Measurements from ENCODE around the gene CASP9.
"Not testable (repeated sequence)": the region's sequence is repeated elsewhere in the genome, so short reads cannot be mapped to it uniquely, and the experiment has no call there.

Gene CASP9

DNA sequence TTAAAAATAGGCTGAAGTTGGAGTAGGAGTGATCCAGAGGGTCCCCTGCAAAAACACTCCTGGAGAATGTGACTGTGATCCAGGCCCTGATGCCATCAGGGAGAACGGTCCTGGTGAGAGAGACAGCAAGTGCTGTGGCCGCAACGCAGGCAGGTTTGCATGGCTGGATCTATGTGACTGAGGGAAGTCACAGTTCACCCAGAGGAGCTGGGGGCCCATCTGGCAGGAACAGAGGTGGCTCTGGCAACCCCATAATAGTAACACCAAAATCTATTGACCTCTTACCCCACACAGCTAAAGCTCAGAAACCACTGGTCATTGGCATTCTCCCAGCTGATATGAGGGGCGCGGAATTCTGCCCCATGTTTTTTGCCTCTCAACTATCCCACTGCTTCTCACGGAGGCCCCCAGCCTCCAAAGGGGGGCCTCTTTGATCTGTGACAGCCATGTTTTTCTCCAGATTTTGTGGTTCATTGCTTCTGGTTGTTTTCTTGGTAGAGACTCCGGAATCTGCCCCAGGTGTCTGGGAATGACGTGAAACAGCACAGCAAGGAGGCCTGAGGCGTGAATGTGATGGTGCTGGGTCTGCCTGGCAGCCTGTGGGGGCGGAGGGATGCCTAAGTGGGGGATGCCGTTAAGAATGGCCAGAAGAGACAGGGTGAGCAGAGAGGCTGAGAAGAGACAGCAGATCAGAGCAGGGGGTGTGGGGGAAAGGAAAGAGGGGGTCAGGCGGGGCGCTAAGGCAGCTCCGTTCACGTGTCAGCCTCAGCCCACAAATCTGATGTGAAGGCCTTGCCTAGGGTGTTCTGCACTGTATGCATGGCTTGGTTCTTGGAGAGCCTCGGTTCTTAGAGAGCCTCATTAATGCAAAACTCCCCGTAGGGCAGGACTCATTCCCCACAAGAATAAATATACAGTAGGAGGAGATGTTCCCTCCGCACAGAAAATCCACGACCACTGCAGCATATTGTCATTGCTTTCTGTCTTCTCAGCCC lies 23.5 kb downstream of the CASP9 start:
- no peak for DNase-seq (ENCODE audit: low read depth in 2 of 2)

DNA sequence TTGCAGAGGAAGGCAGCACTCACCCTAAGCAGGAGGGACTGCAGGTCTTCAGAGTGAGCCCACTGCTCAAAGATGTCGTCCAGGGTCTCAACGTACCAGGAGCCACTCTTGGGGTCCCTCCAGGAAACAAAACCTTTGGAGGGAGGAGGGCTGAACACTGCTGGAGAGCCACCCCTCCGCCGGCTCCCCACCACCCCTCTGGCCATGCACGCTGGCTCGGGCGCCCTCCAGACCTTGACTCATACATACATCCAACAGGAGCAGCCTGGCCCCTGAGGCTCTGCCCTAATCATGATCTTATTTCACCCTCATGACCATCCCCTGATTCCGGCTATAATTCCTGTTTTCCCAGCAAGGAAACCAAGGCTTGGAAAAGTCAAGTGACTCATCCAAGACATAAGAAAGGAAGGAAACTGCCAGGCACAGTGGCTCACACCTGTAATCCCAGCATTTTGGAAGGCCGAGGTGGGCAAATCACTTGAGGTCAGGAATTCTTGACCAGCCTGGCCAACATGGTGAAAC lies 30.1 kb downstream of the CASP9 start:
- DNase-seq (ENCODE audit: low read depth in 2 of 2) = no peak

DNA sequence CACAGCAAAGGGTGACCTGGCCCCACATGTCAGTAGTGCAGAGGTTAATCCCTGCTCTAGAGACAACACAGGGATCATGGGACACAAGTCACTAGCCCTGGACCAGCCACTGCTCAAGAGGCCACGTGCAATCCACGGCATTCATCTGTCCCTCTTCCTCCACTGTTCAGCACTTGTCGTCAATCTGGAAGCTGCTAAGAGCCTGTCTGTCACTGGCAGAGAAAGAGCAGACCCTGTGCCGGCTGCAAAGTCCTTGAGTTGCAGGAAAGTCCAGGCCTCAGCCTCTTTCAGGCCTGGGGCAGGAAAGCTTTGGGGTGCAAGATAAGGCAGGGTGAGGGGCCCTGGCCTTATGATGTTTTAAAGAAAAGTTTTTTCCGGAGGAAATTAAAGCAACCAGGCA lies 31.4 kb downstream of the CASP9 start:
- DNase-seq (ENCODE audit: low read depth in 2 of 2) = no peak

DNA sequence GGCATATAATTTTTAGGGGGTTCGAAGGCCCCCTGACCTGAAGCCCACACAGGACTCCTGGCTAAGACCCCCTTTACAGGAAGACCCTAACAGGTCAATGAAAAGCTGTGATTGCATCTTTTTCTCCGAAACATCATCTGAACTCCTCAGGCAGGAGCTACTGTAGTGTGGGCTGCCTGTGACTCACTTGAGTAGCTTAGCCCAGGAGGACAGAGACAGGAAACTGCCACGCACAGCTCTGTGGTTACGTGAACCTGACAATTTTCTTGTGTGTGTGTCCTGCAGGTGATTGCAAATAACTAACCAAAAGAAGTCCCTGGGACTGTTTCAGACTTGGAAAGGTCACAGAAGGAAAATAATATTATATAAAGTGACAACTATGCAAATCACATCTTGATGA lies 33.0 kb downstream of the CASP9 start:
- DNase-seq (ENCODE audit: low read depth in 2 of 2) = not testable (repeated sequence)

DNA sequence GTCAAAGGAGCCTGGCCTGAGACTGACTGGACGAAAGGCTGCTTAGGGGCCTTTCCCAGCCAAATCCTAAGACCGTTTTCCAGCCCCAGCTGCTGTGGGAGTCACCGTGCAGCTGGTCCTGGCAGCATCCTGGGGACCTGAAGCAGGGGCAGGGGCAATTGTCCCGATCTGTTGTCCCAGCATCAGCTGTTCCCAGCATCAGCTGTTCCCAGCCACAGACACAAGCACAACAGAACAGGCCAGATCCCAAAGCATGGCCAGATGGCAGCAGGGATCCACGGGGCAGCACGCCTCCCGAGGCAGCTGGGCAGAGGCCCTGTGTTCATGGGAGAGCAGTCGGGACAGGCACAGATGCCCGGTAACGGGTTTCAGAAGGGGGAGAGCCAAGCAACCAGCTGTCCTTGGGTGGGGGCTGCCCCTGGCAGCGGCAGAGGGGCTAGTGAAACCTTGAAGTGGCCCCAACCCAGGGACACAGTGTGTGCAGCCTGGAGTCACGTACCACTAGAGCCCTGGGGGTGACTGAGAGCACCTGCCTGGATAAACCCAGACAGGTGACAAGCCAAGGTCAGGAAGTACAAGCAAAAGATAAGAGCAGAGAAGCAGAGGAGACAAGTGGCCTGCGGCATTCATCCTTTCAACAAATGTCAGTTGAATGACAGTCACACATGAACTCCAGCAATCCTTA lies 34.8 kb downstream of the CASP9 start:
- DNase-seq (ENCODE audit: low read depth in 2 of 2) = no peak

DNA sequence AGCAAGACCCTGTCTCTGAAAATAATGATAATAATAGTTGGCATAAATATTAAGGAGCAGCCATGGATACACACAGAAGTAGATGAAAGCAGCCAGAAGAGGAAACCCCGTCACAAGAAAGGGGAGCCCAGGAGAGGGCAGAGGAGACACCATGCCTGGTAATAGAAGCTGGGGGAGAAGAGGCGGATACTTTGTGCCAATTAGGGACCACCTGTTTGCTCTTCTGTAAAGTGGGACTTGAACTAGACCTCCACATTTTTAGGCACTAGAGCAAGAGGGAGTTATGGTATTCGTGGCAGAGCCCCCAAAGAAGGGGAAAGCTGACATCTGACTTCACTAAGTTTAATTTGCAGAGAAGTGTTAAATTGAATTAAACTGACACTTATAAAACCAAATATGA lies 35.6 kb downstream of the CASP9 start:
- DNase-seq (ENCODE audit: low read depth in 2 of 2) = no peak

DNA sequence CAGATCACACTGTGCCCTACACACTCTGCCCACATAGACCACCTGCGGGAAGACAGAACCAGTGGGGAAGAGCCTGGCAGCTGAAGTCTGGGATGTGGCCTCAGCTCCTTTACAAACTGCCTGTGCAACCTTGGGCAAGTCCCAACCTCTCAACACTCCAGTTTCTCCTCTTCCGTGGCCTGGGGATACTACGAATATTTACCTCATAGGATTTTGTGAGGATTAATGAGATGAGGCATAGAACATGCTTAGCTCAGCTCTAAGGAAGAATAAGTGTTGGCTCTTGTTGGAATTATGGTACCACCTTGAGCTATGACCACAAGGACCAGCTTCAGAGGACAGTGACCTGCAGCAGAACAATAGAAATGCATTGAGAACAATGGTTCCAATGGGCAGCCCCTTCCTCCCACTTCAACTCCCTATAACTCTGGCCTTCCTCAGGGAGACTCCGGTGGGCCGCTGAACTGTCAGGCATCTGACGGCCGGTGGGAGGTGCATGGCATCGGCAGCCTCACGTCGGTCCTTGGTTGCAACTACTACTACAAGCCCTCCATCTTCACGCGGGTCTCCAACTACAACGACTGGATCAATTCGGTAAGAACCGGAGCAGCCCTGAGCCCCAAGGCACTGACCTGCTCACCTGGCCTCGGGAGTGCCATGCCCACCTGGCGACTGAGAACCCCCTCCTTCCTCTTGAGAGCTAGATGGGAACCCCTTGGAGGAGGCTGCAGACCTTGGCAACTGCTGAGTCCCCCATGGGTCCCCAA lies 37.0 kb downstream of the CASP9 start:
- not testable (repeated sequence) for DNase-seq (ENCODE audit: low read depth in 2 of 2)

DNA sequence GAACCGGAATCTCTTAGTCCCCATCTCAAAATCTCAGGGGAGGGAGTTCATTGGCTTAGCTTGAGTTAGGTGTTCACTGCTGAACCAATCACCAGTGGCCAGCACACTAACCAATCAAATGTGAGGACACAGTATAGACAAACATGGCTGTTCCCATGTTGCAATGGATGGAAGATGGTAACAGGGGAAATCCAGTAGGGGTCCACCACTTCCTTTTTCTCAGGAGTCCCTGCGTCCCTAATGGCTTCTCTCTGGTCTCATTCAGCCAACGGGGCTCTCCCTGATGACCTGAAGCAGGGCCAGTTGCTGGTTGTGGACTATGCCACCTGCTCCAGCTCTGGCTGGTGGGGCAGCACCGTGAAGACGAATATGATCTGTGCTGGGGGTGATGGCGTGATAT lies 38.4 kb downstream of the CASP9 start:
- no peak for DNase-seq (ENCODE audit: low read depth in 2 of 2)

DNA sequence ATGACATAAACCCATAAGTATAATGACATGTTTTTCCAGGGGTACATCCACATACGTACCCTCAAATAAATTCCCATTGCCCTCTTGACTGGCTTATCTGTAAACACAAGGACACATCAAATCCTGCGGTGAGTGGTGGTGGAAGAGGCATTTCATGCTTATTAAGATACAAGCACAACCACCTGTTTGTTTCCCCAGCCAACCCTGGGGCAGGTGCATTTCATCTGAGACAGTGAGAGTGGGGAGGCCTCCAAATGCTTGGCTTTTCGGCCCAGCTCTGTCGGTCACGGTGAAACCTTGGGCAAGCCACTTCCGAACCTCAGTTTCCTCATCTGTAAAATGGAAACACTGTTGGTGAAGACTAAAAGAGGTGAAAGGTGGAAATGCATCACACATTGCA lies 39.6 kb downstream of the CASP9 start:
- not testable (repeated sequence) for DNase-seq (ENCODE audit: low read depth in 2 of 2)

DNA sequence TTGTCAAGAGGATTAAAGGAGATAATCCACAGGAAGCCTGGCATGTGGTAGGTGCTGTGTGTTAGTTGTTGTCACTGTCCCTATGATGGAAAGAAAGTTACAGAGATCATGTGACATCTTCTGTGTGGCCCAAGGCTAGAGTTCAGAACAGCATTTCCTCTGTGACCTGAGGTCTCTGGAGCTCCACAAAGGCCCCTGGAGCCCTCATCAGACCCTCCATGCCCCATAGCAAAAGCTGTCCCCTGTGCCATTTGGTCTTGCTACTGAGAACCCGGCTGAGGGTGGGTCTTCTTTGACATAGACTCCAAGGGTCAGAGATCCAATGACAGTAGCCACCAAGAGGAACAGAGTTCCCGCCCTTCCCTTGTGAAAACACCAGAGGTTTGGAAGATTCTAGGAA lies 40.0 kb downstream of the CASP9 start:
- no peak for DNase-seq (ENCODE audit: low read depth in 2 of 2)

DNA sequence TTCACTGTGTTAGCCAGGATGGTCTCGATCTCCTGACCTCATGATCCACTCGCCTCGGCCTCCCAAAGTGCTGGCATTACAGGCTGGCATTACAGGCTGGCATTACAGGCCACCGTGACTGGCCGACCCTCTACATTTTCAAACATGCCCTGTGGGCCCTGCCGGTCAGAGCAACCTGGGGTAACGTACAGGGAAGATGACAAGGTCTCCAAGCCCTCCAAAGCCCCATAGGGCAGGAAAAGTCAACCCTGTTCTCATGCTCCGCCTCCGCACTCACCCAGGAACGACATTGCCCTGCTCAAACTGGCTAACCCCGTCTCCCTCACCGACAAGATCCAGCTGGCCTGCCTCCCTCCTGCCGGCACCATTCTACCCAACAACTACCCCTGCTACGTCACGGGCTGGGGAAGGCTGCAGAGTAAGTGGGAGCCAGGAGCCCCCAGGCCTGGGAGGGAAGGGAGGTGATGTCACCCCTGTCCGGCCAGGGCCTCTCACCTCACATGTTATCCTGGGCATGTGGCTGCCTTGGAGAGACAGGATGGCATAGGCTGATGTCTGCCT lies 41.0 kb downstream of the CASP9 start:
- not testable (repeated sequence) for DNase-seq (ENCODE audit: low read depth in 2 of 2)

DNA sequence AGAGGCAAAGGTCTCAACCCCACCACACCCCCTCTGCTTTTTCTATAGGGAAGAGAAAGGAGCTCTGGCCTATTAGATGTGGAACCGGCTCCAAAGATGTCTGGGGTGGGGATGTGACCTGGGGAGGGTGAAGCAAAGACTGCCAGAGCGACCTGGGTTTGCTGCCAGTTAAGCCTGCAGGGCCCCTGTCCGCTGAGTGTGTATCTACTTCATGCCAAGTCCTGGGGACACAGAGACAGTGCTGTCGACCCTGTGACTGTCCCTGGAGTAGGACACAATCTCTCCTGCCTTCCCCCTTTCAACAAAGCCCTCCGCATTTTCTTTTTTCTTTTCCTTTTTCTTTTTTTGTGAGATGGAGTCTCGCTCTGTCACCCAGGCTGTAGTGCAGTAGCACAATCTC lies 41.6 kb downstream of the CASP9 start:
- DNase-seq (ENCODE audit: low read depth in 2 of 2) = not testable (repeated sequence)

DNA sequence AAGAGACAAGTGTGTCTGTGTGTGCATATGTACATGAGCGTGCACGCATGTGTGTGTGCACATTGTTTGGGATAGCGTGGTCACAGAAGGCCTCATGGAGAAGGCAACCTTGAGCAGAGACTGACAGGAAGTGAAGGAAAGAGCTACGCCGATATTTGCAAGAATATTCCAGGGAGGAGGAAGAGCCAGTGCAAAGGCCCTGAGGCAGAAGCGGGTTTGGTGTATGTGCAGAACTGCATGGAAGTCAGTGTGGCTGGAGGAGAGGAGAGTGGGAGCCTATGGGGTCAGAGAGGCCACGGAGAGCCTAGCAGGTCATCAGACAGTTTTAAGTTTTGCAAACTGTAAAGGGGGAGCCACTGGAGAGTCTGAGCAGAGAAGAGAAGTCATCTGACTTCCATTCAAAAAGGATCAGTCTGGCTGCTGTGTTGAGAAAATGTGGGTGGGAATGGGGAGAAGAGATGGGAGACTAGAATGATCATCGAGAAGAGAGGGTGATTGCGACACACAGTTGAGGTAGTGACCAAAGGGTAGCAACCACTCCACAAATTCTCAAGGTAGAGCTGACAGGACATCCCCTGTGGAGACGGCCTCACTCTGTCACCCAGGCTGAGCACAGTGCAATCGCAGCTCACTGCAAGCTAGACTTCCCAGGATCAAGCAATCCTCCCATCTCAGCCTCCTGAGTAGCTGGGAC lies 44.2 kb downstream of the CASP9 start:
- no peak for DNase-seq (ENCODE audit: low read depth in 2 of 2)

DNA sequence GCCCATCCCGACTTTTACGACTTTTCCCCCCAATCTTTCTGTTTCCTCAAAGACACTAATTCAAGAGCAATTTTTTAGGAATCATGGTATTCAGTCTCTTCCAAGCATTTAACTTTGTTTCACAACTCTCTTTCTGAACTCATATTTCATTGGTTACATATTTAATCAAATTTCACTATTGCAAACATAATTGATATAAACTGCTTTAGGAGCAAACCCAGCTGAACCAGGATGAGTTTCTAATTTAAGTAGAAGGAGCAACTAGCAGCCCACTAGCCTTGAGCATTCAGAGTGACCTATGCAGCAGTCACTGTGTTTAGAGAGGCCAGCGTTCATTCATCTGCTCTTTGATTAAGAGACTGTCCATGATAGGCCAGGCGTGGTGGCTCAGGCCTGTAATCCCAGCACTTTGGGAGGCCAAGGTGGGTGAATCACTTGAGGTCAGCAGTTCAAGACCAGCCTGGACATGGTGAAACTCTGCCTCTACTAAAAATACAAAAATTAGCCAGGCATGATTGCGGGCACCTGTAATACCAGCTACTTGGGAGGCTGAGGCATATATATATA lies 46.3 kb downstream of the CASP9 start:
- no peak for DNase-seq (ENCODE audit: low read depth in 2 of 2)

DNA sequence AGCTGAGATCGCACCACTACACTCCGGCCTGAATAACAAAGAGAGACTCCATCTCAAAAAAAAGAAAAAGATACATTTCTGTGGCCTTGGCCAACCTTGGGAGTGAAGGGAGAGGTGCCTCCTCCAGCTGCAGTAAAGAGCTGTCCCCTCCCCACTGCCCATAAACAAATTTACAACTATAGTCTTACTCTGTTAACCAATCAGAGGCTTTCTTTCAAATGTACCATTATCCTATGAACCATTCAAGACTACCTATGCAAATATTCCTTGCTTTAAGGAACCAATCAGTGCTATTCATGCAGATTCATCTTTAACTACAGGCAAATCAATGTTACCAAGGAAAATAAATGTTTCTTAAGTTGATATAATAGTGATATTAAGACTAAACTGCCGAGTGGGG lies 47.1 kb downstream of the CASP9 start:
- DNase-seq (ENCODE audit: low read depth in 2 of 2) = no peak

DNA sequence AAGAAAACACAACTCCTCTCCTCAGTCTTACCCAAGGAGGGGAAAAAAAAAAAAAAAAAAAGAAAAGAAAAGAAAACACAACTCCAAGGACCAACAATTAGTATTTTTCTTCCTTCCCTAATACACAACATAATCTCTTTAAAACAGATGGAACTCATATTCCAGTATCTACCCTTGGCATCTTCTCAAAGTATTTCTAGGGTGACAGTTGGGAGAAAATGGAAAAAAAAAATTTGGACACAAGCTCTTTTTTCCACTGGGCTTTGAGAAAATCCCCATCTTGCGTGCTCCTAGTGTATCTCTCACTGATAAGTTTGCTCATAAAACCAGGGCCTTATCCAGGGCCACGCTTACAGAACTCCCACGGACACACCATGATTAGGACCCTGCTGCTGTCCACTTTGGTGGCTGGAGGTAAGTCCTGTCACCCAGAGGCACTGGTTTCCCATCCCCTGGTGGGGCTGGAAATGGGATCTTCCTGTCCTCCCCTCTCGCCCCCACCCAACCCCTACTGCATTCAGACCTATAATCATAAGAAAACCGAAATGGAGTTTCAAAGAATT lies 48.2 kb downstream of the CASP9 start, which contains the start of gene CELA2B:
Gene CELA2B, plus strand, starts transcription at position 353 of the 563 bp plus-strand sequence. Its CDS starts 22 bp downstream, at position 375.
- no peak for DNase-seq (ENCODE audit: low read depth in 2 of 2)

DNA sequence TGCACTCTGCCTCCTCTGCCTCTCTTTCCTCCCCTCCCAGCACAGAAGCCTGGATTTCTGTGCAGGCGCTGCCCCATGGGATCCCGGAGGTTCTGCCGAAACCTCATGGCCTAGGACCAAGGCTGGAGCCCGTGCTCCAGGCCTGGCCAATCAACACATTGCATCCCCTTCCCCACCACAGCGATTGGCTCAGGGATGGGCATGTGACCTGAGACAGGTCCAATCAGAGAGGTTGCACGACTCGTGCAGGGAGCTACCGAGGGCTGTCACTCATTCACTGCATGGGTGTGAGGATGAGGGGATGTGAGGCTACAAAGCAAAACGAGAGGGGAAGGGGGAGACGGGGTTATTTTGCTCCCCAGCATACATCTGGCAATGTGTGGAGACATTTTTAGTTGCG lies 51.4 kb downstream of the CASP9 start:
- no peak for DNase-seq (ENCODE audit: low read depth in 2 of 2)

DNA sequence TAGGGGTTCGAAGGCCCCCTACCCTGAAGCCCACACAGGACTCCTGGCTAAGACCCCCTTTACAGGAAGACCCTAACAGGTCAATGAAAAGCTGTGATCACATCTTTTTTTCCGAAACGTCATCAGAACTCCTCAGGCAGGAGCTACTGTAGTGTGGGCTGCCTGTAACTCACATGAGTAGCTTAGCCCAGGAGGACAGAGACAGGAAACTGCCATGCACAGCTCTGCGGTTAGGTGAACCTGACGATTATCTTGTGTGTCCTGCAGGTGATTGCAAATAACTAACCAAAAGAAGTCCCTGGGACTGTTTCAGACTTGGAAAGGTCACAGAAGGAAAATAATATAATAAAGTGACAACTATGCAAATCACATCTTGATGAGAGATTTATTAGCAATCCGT lies 52.3 kb downstream of the CASP9 start:
- not testable (repeated sequence) for DNase-seq (ENCODE audit: low read depth in 2 of 2)

DNA sequence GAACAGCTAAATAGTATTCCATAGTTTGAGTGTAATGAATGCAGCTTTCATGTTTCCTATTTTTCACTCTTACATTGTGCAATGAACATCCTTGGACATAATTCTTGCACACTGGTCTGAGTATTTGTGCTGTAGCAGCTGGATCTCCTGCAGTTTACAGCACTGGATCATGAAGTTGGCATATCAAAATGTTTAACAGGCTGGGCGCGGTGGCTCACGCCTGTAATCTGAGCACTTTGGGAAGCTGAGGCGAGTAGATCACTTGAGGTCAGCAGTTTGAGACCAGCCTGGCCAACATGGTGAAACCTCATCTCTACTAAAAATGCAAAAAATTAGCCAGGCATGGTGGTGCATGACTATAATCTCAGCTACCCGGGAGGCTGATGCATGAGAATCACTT lies 52.9 kb downstream of the CASP9 start:
- DNase-seq (ENCODE audit: low read depth in 2 of 2) = not testable (repeated sequence)

DNA sequence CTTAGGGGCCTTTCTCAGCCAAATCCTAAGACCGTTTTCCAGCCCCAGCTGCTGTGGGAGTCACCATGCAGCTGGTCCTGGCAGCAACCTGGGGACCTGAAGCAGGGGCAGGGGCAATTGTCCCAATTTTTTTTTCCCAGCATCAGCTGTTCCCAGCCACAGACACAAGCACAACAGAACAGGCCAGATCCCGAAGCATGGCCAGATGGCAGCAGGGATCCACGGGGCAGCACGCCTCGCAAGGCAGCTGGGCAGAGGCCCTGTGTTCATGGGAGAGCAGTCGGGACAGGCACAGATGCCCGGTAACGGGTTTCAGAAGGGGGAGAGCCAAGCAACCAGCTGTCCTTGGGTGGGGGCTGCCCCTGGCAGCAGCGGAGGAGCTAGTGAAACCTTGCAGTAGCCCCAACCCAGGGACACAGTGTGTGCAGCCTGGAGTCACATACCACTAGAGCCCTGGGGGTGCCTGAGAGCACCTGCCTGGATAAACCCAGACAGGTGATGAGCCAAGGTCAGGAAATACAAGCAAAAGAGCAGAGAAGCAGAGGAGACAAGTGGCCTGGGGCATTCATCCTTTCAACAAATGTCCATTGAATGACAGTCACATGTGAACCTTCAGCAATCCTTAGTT lies 54.1 kb downstream of the CASP9 start:
- DNase-seq (ENCODE audit: low read depth in 2 of 2) = not testable (repeated sequence)
